Stimulated activated CD8-positive, alpha-beta memory T cell treated with anti-CD3 and anti-CD28 coated beads, Interleukin-15, amount 100 ng/mL, for 1 hour (primary cell): ENCODE measurements around the gene NXN.
"Not testable (repeated sequence)": the region's sequence is repeated elsewhere in the genome, so short reads cannot be mapped to it uniquely, and the experiment has no call there.

Experiments
- DNase-seq: peaks from one replicate; pipeline ENCODE4 v3.0.0-alpha.2; 2020; ENCODE audit warnings: low read depth

NXN gene

GRCh38 chr17:917941-918740 lies 61.4 kb downstream of the NXN start:
- DNase-seq = no peak

DNA sequence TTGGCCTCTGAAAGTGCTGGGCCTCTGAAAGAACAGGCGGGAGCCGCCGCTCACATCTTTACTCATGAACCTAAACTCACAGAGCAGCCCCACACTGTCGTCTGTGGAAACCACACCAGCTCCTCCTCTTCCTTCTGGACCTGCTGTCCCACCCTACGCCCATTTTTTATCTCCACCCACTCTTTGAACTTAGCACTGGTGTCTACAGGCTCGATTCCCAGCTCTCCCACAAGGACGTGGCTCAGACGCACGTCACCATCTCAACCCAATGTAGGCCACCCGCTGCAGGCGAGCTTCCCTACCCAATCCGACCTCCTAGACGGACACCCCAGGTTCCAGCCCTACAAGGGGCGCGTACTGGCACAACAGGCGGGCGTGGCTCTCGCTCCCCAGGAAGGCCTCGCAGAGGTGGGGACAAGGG lies 62.2 kb downstream of the NXN start:
- DNase-seq = no peak

DNA sequence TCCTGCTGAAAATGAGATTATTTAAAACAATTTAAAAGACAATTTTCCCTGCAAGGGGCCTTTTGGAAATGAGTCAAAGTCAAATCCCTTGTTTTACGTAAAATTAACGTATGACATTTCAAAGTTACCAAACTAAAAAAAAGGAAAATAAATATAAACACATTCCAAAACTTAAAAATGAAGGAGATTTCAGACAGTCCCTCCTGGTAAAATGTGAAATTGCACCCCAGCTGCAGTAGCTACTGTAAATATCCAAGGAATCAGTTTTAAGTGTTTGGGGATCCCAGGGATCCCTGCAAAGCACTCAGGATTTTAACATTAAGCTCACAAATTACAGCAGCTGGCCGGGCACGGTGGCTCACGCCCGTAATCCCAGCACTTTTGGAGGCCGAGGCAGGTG lies 63.3 kb downstream of the NXN start:
- DNase-seq = no peak

DNA sequence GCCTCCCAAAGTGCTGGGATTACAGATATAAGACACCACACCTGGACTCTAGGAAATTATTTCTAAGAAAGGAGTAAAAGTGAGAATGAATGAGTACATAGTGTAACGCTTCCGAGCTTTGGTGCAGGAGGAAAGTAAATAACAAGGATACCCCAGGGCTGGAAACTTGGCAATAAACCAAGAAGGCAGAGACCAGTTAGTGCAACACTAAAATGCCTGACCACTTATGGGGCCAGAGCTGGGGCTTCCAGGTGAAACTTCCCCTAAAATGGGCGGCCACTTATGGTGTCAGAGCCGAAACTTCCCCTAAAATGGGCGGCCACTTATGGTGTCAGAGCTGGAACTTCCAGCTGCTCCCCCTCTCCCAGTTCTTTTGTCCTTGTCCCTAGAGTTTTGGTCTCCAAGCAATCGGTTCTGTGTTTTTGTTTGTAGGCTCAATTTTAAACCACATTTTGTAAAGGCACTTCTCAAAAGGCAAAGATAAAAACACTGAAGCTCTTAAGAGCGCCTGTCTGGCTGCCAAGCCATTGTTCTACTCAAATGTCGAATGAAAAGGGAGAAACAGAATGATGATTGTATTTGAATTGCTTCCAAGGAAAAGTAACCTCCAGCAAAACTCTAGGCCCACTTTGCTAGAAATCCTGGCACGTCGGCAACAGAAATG lies 63.9 kb downstream of the NXN start:
- DNase-seq = no peak

- no peak for DNase-seq
Observed at GRCh38 chr17:914561-914960, 65.0 kb downstream of the NXN start.

DNA sequence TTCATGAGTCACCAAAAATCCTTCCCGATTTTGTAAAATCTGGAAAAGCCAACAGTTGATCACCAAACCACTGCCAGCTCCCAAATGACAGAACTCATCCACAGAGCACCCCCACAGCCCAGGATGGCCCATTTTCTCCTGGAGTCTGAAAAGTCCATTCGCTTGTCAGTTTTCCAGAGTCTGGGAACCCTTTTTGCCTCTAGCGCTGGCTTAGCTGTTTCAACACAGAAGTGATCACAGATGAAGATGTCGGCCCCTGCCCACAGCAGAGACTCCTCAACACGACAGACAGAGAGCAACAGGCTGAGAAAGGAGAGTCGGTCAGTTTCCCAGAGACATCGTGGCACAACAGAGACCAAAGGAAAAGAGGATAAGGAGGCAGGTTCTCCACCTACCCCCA lies 66.4 kb downstream of the NXN start:
- DNase-seq = no peak

DNA sequence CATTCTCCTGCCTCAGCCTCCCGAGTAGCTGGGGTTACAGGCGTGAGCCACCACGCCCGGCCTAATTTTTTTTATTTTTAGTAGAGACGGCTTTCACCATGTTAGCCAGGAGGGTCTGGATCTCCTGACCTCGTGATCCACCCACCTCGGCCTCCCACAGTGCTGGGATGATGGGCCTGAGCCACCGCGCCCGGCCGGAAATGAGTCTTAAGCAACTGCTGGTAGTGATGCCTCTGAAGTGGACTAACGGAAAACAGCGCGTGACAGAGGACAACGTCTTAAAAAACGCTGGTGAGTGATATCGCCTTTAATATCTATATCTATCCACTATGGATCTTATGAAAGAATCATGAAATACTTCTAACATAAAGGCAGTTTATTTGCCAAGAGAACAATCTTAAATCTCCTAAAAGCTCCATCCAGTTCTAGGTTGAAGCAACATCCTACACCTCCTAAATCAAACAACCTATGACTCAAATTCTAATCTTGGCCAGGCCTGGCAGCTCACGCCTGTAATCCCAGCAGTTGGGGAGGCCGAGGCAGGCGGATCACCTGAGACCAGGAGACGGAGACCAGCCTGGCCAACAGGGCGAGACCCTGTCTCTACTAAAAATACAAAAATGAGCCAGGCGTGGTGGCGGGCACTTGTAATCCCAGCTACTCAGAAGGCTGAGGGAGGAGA lies 69.8 kb downstream of the NXN start:
- no peak for DNase-seq

DNA sequence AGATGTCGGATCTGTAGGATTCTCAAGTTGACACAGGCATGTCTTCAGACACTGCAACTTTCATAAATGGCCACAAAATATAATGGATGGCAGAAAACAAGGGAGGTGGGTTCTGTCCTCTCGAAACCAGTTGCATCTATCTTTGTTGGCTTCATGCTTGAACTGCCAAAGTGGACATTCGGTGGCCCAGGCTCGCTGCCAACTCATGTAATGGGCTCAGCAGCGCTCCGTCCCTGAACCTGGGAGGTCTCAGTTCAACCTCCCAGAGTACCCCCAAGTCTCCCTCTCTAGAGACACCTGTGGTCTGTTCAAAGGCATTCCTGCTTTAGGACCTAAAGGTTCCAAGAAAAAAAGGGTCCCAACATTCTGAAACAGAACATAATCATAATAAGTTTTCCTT lies 71.9 kb downstream of the NXN start:
- DNase-seq = no peak

GRCh38 chr17:905708-906107 lies 73.9 kb downstream of the NXN start:
- not testable (repeated sequence) for DNase-seq

DNA sequence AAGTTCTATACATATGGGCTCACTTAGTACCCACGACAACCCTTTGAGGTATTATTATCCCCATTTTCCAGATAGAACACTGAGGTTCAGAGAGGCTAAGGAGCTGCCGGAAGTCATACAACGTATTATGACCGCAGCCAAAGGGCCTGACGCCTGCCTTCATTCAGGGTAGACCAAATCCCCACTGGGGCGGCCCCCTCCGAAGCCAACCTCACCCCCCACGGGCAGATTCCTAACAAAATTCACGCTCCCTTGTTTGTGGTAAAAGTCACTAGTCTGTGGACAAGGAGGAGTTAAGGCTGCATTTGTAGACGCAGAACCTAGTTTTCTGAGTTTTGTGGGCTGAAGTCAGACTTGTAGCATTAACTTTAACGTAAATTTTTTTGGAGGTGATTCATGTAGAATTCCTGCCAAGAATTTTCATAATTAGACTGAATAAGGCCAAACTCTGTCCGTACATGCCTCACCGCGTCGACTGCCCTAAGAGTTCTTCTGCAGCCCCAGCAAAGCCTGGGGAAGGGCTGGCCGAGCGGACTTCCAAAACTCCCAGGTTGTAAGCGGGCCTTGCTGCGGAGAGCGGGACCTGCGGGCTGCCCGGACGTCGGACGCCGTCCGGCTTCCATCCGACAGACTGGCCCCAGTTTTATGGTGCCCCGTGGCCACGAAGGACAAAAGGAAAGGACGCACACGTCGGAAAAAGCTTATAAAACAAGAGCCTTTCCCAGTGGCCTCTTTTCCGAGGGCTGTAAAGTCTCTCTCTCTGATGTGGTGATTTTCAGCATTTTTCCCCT lies 75.7 kb downstream of the NXN start:
- no peak for DNase-seq

GRCh38 chr17:902463-902862 lies 77.1 kb downstream of the NXN start:
- no peak for DNase-seq

DNA sequence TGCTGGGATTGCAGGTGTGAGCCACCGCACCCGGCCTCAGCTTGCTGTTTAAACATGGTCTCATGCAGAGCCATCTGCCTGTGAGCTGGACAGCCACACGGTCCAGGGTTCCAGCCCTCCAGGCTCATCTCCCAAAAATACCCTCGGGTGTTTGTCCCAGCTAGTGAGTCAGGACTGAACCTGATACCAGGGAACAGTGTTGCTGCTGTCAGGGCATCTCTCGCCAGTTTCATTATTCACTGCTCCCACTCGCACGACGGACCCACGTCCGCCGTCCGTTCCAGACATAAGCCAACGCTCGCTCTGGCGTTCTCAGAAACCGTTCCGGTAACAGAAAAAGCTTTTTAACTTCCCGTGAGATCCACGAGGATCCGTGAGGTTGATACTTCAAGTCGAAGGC lies 77.6 kb downstream of the NXN start:
- no peak for DNase-seq

DNA sequence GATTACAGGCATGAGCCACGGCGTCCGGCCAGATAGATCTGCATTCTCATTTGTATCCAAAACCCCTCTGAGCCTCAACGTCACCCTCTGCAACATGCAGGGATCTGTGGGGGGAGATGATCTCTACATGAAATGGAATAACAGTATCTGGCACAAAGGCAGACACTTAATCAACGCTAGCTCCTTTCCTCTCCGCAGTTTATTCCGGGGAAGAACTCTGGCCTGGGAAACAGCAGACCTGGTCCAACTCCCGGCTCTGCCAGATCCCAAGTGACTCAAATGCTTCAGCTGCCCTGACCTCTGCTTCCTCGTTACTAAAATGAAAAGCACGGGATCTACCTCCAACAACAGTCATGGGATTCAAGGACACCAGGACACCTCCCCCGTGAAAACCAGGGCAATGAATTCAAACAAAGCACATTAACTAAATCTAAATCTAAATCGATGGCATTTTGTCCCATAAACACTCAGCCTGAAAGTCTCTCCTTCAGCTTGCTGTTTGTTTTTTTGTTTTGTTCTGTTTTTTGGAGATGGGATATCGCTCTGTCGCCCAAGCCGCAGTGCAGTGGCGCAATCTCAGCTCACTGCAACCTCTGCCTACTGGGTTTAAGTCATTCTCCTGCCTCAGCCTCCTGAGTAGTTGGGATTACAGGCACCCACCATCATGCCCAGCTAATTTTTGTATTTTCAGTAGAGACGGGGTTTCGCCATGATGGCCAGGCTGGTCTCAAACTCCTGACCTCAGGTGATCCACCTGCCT lies 78.2 kb downstream of the NXN start:
- no peak for DNase-seq

GRCh38 chr17:900336-900934 lies 79.1 kb downstream of the NXN start:
- DNase-seq = no peak

DNA sequence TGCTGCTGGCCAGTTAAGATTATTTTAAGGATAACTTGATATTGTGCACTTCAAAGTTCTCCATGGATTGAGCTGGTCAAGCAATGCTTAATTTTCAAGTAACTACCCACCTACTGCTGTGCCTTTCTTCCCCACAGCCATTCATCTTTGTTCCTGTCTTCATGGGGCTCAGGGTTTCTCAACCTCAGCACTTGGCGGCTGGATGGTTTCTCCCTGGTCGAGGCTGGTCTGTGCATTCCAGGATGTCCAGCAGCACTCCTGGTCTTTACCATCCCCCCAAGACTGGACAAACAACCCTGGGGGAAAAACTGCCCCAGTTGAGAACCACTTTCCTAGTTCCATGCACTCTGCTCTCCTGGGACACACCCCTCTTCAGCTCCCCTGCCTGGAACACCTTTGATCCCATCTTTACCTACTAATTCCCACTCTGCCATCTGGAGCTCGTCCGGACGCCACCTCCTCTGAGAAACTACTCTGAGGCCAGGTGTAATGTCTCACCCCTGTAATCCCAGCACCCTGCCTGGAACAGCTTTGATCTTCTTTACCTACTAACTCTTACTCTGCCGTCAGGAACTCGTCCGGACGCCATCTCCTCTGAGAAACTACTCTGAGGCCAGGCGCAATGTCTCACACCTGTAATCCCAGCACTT lies 81.5 kb downstream of the NXN start:
- no peak for DNase-seq

GRCh38 chr17:896953-897661 lies 82.5 kb downstream of the NXN start:
- no peak for DNase-seq

DNA sequence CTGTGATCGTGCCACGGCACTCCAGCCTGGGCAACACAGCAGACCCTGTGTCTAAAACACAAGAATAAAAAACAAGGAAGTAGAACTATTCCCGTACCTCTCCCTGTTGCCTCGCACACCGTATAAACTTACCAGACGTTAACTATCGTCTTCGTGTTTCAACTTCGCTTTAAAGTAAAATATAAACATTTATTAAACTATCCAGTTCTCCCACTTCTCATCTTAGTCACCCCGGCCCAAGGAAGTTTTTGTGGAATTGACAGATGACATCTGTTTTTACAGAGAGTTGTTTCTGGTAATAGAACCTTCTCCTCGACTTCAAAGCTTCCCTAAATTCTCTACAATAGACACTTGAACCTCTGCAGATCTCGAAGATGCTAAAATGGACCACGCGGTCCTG lies 83.1 kb downstream of the NXN start:
- DNase-seq = no peak

- DNase-seq = no peak
Observed at GRCh38 chr17:892958-893357, 86.6 kb downstream of the NXN start.

GRCh38 chr17:888998-889441 lies 90.6 kb downstream of the NXN start:
- DNase-seq = no peak
